ENCODE measurements around the gene CLDN24.

CLDN24 gene

GRCh38 chr4:183330841-183331240, 8.6 kb upstream of the CLDN24 start:
- Histone ChIP-seq H3K27ac (no peak overlapping the region), H3K9me3 (no peaks in the 10 kb centered on the region), H3K36me3 (no peaks in the 10 kb centered on the region), H3K27me3 (peaks cover 15% of the 10 kb centered on the region), H3K4me3 (ENCODE audit: low read depth in 1 of 2, low read length in 1 of 2) (no peak overlapping the region), H3K4me1 (ENCODE audit: control insufficient read depth in 1 of 2, insufficient read depth in 1 of 2, low read depth in 1 of 2, low read length in 1 of 2) (no peaks in the 10 kb centered on the region)
- no peak for TF ChIP-seq CTCF (IDR thresholded peaks at IDR 0.05)

DNA sequence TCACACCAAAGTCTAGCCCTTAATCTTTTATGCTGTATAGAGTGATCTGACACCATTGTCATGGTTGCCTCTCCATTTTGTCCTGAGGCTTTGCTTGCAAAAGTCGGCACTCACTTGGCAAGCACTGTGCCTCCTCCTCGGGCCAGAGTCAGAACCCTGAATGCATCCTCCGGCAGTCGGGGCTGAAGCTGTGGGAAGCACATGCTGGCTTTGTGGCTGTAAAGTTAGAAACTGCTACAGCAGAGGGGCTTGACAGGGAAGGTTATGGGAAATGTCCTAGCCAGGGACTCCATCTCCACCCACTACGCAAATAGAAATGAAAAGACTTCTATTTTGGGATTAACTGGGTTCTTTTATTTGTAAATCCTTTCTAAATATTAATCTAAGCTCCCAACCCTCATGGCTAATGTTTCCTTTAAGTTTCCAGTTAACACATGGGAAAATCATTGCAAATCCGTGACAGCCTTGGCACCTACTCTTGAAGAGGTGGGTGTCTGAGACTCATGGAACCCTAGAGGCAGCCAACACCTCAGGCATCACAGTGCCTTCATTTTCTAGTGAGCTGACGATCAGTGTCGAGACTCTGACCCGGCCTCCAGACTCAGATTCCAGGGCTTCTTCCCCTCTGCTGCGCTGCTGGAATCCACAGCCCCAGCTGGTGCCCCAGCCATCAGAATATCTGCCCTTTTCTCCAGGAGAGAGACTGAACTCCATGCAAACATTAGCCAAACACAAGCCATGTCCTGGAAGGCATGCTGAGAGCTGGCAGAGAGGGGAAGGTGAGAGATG, 7.9 kb upstream of the CLDN24 start:
- no peak overlapping the region for H3K27ac ChIP-seq
- no peak overlapping the region for H3K4me3 ChIP-seq (ENCODE audit: low read depth in 1 of 2, low read length in 1 of 2)
- peaks cover 9% of the 10 kb centered on the region for H3K27me3 ChIP-seq
- H3K36me3 ChIP-seq, result no peaks in the 10 kb centered on the region
- no peaks in the 10 kb centered on the region for H3K4me1 ChIP-seq (ENCODE audit: control insufficient read depth in 1 of 2, insufficient read depth in 1 of 2, low read depth in 1 of 2, low read length in 1 of 2)
- TF ChIP-seq CTCF (IDR thresholded peaks at IDR 0.05), result no peak
- no peaks in the 10 kb centered on the region for H3K9me3 ChIP-seq

DNA sequence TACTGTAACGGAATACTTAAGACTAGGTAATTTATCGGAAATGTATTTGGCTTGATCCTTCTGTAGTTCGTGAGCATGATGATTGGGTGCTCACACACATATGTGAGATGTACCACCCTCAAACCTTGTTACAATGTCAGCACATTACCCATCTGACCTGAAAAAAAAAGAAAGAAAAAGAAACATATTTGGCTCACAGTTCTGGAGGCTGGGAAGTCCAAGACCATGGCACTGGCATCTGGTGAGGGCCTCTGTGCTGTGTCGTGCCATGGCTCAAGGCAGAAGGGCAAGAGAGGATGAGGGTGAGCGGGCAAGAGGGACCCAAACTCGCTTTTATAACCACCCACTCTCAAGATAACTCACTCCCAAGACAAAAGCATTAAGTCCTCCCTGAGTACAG, 7.0 kb upstream of the CLDN24 start:
- no peak overlapping the region for H3K4me3 ChIP-seq (ENCODE audit: low read depth in 1 of 2, low read length in 1 of 2)
- no peak overlapping the region for H3K27ac ChIP-seq
- H3K4me1 ChIP-seq (ENCODE audit: control insufficient read depth in 1 of 2, insufficient read depth in 1 of 2, low read depth in 1 of 2, low read length in 1 of 2), result no peaks in the 10 kb centered on the region
- peaks cover 6% of the 10 kb centered on the region for H3K27me3 ChIP-seq
- no peaks in the 10 kb centered on the region for H3K36me3 ChIP-seq
- no peaks in the 10 kb centered on the region for H3K9me3 ChIP-seq
- TF ChIP-seq CTCF (IDR thresholded peaks at IDR 0.05), result no peak

GRCh38 chr4:183328832-183329231, 6.6 kb upstream of the CLDN24 start:
- H3K4me1 ChIP-seq (ENCODE audit: control insufficient read depth in 1 of 2, insufficient read depth in 1 of 2, low read depth in 1 of 2, low read length in 1 of 2), result no peaks in the 10 kb centered on the region
- peaks cover 2% of the 10 kb centered on the region for H3K27me3 ChIP-seq
- no peaks in the 10 kb centered on the region for H3K36me3 ChIP-seq
- H3K4me3 ChIP-seq (ENCODE audit: low read depth in 1 of 2, low read length in 1 of 2), result no peak overlapping the region
- no peaks in the 10 kb centered on the region for H3K9me3 ChIP-seq
- H3K27ac ChIP-seq, result no peak overlapping the region
- TF ChIP-seq CTCF (IDR thresholded peaks at IDR 0.05), result no peak

DNA sequence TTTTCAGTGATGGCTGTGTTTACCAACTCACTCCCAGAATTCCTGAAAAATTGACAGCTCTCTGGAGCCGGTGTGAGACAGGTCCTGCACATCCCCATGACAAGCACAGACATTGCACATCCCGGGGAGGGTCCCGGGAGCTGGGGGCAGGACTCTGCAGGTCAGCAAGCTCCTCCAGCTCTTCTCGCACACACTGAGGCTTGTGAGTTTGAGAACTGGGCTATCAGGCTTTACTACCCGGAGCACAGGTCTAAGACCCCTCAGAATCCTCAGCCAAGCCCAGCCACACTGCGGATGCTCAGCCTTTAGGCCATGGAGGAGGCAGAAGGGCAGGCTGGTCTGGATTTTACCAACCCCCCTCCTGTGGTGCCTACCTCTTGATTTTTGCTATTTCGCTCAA, 5.6 kb upstream of the CLDN24 start:
- Histone ChIP-seq H3K36me3 (no peaks in the 10 kb centered on the region), H3K4me1 (ENCODE audit: control insufficient read depth in 1 of 2, insufficient read depth in 1 of 2, low read depth in 1 of 2, low read length in 1 of 2) (no peaks in the 10 kb centered on the region), H3K4me3 (ENCODE audit: low read depth in 1 of 2, low read length in 1 of 2) (no peak overlapping the region), H3K27ac (no peak overlapping the region), H3K9me3 (no peaks in the 10 kb centered on the region), H3K27me3 (no peaks in the 10 kb centered on the region)
- no peak for TF ChIP-seq CTCF (IDR thresholded peaks at IDR 0.05)

Measured in neutrophil (primary cell).